KMS-11 (cell line): ENCODE data around the gene FPGS.
"Not testable (repeated sequence)": the region's sequence is repeated elsewhere in the genome, so short reads cannot be mapped to it uniquely, and the experiment has no call there.

Experiments used
- H2AFZ ChIP-seq: fragments of 200-600 bp; sonication (generic); 2 replicates; pipeline ENCODE4 v1.6.1; 2016; ENCODE audit warnings: antibody characterized with exemption, mixed run types, low read depth
- H3K27ac ChIP-seq: fragments of 200-600 bp; sonication (generic); 2 replicates; pipeline ENCODE4 v1.6.1; 2016; ENCODE audit warnings: mild to moderate bottlenecking, mixed run types
- H3K27me3 ChIP-seq: fragments of 200-600 bp; sonication (generic); 2 replicates; pipeline ENCODE4 v1.6.1; 2017; ENCODE audit warnings: mild to moderate bottlenecking, low read depth, mixed run types, moderate library complexity; ENCODE audit not compliant: insufficient read depth
- H3K36me3 ChIP-seq: fragments of 200-600 bp; sonication (generic); 2 replicates; pipeline ENCODE4 v1.6.1; 2017; ENCODE audit warnings: mild to moderate bottlenecking, mixed run types; ENCODE audit not compliant: insufficient read depth
- H3K4me1 ChIP-seq: fragments of 200-600 bp; sonication (generic); 2 replicates; pipeline ENCODE4 v1.6.1; 2016; ENCODE audit warnings: mild to moderate bottlenecking, low read depth, mixed run types; ENCODE audit not compliant: poor library complexity, severe bottlenecking
- H3K4me2 ChIP-seq: fragments of 200-600 bp; sonication (generic); 2 replicates; pipeline ENCODE4 v1.7.0; 2016; ENCODE audit warnings: mild to moderate bottlenecking, mixed run types
- H3K4me3 ChIP-seq: fragments of 200-600 bp; sonication (generic); IDR thresholded peaks from 2 replicates; pipeline ENCODE4 v1.6.1; 2017; ENCODE audit warnings: low read depth, low read length, mixed read lengths; ENCODE audit not compliant: insufficient read depth
- H3K79me2 ChIP-seq: fragments of 200-600 bp; sonication (generic); 2 replicates; pipeline ENCODE4 v1.6.1; 2016; ENCODE audit warnings: low read depth, mixed run types; ENCODE audit not compliant: insufficient read depth
- H3K9ac ChIP-seq: fragments of 200-600 bp; sonication (generic); 2 replicates; pipeline ENCODE4 v1.6.1; 2016; ENCODE audit warnings: mild to moderate bottlenecking, mixed run types
- H4K20me1 ChIP-seq: fragments of 200-600 bp; sonication (generic); 2 replicates; pipeline ENCODE4 v1.6.1; 2016; ENCODE audit warnings: mild to moderate bottlenecking, mixed run types; ENCODE audit not compliant: insufficient read depth
- CTCF ChIP-seq: fragments of 200-600 bp; sonication (generic); conservative IDR thresholded peaks from 2 replicates; pipeline ENCODE4 v1.6.1; 2017; ENCODE audit warnings: low read depth, mild to moderate bottlenecking, antibody characterized with exemption, low read length, moderate library complexity, mixed read lengths

FPGS gene

GRCh38 chr9:127841087-127841835, 38.6 kb downstream of the FPGS start:
- Histone ChIP-seq H3K27ac (no peak overlapping the region), H3K27me3 (0 out of 2 replicates have a peak, but pooled peaks cover 3% of the 10 kb centered on the region), H3K79me2 (no peaks in the 10 kb centered on the region), H3K36me3 (no peaks in the 10 kb centered on the region), H4K20me1 (no peaks in the 10 kb centered on the region), H3K9ac (no peak overlapping the region), H2AFZ (no peak overlapping the region), H3K4me1 (no peaks in the 10 kb centered on the region), H3K4me3 (no peak overlapping the region), H3K4me2 (no peak overlapping the region)
- no peak for TF ChIP-seq CTCF

GRCh38 chr9:127844821-127845359, 42.2 kb downstream of the FPGS start:
- H3K79me2 ChIP-seq, result no peaks in the 10 kb centered on the region
- no peak overlapping the region for H3K4me3 ChIP-seq
- no peaks in the 10 kb centered on the region for H3K4me1 ChIP-seq
- H3K36me3 ChIP-seq, result no peaks in the 10 kb centered on the region
- no peak overlapping the region for H2AFZ ChIP-seq
- TF ChIP-seq CTCF, result no peak
- H3K27ac ChIP-seq, result no peak overlapping the region
- H3K9ac ChIP-seq, result no peak overlapping the region
- H3K4me2 ChIP-seq, result no peak overlapping the region
- no peaks in the 10 kb centered on the region for H4K20me1 ChIP-seq
- H3K27me3 ChIP-seq, result no peaks in the 10 kb centered on the region

DNA sequence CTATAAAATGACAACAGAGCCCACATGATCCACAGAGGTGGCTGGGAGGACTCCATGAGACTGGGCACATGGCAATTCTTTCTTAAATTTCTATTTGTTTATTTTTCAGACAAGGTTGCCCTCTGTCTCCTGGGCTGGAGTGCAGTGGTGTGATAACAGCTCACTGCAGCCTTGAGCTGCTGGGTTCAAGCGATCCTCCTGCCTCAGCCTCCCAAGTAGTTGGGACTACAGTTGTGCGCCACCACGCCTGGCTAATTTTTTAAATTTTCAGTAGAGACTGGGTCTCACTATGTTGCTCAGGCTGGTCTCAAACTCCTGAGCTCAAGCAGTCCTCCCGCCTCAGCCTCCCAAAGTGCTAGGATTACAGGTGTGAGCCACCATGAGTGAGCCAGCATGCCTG, 42.9 kb downstream of the FPGS start:
- not testable (repeated sequence) for H3K27ac ChIP-seq, H3K4me2 ChIP-seq, H3K27me3 ChIP-seq, H4K20me1 ChIP-seq, H3K4me1 ChIP-seq, H3K4me3 ChIP-seq, H2AFZ ChIP-seq, H3K9ac ChIP-seq, H3K36me3 ChIP-seq, H3K79me2 ChIP-seq

DNA sequence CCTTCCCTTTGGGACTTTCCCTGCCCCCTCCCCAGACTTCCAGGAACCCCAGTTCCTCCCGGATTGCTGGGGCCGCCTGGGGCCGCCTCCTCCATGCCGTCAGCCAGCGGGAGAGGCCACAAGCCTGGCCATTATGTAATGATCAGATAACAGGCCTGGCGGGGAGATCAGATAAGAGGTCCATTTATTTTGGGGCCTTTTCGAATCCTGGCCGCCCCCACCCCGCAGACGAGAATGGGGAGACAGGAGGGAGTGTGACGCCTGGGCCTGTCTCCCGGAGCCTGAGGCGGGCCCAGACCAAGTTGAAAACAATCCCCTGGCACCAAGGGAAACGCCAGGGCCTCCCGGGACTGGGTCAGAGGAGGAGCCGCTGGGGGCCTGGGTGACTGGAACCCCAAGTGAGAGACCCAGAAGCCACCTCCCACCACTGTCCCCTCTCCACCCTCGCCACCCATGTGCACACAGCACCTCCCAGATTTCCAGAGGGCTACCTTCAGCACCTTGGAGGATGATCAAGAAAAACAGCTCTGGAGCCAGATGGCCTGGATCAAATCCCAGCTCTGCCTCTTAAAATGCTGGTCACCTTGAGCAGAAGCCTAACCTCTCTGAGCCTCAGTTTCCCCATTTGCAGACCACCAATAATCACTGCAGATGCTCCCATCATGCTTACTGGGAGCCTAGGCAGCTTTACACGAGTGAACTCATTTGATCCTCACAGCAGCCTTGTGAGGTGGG, 43.9 kb downstream of the FPGS start:
- Histone ChIP-seq H3K79me2 (no peaks in the 10 kb centered on the region), H3K9ac (no peak overlapping the region), H3K36me3 (no peaks in the 10 kb centered on the region), H2AFZ (no peak overlapping the region), H3K4me2 (no peak overlapping the region), H4K20me1 (no peaks in the 10 kb centered on the region), H3K27ac (no peak overlapping the region), H3K4me3 (no peak overlapping the region), H3K27me3 (no peaks in the 10 kb centered on the region), H3K4me1 (no peaks in the 10 kb centered on the region)
- no peak for TF ChIP-seq CTCF

DNA sequence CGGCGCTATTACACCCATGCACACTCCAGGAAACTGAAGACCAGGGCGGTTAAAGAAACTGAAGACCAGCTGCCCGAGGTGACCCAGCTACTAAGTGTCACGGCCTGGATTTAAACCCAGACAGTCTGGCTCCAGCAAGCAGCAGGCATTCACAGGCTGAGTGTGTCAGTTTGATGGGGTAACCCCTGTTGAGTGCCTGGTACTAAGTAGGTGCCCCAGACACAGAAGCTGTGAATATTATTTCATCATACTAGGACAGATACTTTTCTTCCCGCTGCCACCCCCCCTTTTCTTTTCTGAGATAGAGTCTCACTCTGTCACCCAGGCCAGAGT, 44.5 kb downstream of the FPGS start:
- H3K4me2 ChIP-seq, result no peak overlapping the region

More for the DNA sequence above, 44.5 kb downstream of the FPGS start:
- Histone ChIP-seq H3K79me2 (no peaks in the 10 kb centered on the region), H3K36me3 (no peaks in the 10 kb centered on the region), H2AFZ (no peak overlapping the region), H4K20me1 (no peaks in the 10 kb centered on the region), H3K27me3 (no peaks in the 10 kb centered on the region), H3K4me3 (no peak overlapping the region), H3K27ac (no peak overlapping the region), H3K4me1 (no peaks in the 10 kb centered on the region), H3K9ac (no peak overlapping the region)
- no peak for TF ChIP-seq CTCF
